HL-60 (cell line): Measurements from ENCODE around the gene GIMAP1.
A peak's percentile ranks its signal among the peaks of the same experiment; 100 is the strongest.
"Not testable (repeated sequence)": the region's sequence is repeated elsewhere in the genome, so short reads cannot be mapped to it uniquely, and the experiment has no call there.

Experiments used
- DNase-seq, 2 experiments: peaks; one replicate each; pipeline ENCODE4 v3.0.0-alpha.2; 2010 to 2020; ENCODE audit warnings: low read depth in 1 of 2, low spot score in 1 of 2
- H3K27ac ChIP-seq: fragments of 250-450 bp; sonication (Bioruptor Pico); replicated peaks from 2 replicates; pipeline ENCODE4 v1.5.1; 2020; ENCODE audit warnings: mild to moderate bottlenecking, moderate library complexity
- H3K27me3 ChIP-seq: fragments of 250-450 bp; sonication (Bioruptor Pico); 2 replicates; pipeline ENCODE4 v1.5.1; 2021; ENCODE audit warnings: mild to moderate bottlenecking, moderate library complexity; ENCODE audit not compliant: insufficient read depth, poor library complexity, severe bottlenecking
- H3K4me3 ChIP-seq: replicated peaks from 2 replicates; pipeline ENCODE4 v1.5.1; 2011; ENCODE audit warnings: mild to moderate bottlenecking, control low read depth, low read length; ENCODE audit not compliant: insufficient read depth
- GABPA ChIP-seq: IDR thresholded peaks from 2 replicates; pipeline ENCODE4 v1.6.1; 2012; ENCODE audit warnings: low read depth
- POLR2AphosphoS5 ChIP-seq: IDR thresholded peaks from 2 replicates; pipeline ENCODE4 v1.6.1; 2012; ENCODE audit warnings: low read depth
- SPI1 ChIP-seq: IDR thresholded peaks from 2 replicates; pipeline ENCODE4 v1.6.1; 2012; ENCODE audit warnings: low read depth, mild to moderate bottlenecking, borderline replicate concordance
- TF ChIP-seq, protein P1 (sequence below): IDR thresholded peaks from 2 replicates; pipeline ENCODE4 v1.6.1; 2012; ENCODE audit warnings: low read depth; ENCODE audit not compliant: insufficient replicate concordance
- TF ChIP-seq, protein P2 (sequence below): IDR thresholded peaks from one replicate; pipeline ENCODE4 v1.5.1; 2011; ENCODE audit warnings: low read length, control low read depth, inconsistent platforms; ENCODE audit not compliant: insufficient read depth

GIMAP1 gene

DNA sequence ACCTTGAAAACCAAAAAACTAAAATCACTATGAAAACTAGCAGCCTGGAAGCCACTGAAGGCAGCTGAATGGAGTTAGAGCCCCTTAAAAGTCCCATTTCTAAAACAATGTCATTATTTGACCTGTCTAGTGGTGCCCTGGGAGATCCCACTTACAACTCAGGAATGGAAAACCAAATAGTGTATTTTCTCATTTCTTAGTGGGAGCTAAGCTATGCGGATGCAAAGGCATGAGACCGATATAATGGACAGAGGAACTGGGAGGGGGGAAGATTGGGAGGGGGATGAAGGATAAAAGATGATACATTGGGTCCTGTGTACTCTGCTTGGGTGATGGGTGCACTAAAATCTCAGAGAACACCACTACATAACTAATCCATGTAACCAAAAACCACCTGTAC is 40.7 kb upstream of the GIMAP1 start:
- TF ChIP-seq SPI1 = no peak
- TF ChIP-seq POLR2AphosphoS5 = no peak
- no peak for TF ChIP-seq GABPA
- TF ChIP-seq, protein P1, sequence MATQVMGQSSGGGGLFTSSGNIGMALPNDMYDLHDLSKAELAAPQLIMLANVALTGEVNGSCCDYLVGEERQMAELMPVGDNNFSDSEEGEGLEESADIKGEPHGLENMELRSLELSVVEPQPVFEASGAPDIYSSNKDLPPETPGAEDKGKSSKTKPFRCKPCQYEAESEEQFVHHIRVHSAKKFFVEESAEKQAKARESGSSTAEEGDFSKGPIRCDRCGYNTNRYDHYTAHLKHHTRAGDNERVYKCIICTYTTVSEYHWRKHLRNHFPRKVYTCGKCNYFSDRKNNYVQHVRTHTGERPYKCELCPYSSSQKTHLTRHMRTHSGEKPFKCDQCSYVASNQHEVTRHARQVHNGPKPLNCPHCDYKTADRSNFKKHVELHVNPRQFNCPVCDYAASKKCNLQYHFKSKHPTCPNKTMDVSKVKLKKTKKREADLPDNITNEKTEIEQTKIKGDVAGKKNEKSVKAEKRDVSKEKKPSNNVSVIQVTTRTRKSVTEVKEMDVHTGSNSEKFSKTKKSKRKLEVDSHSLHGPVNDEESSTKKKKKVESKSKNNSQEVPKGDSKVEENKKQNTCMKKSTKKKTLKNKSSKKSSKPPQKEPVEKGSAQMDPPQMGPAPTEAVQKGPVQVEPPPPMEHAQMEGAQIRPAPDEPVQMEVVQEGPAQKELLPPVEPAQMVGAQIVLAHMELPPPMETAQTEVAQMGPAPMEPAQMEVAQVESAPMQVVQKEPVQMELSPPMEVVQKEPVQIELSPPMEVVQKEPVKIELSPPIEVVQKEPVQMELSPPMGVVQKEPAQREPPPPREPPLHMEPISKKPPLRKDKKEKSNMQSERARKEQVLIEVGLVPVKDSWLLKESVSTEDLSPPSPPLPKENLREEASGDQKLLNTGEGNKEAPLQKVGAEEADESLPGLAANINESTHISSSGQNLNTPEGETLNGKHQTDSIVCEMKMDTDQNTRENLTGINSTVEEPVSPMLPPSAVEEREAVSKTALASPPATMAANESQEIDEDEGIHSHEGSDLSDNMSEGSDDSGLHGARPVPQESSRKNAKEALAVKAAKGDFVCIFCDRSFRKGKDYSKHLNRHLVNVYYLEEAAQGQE = no peak
- TF ChIP-seq, protein P2, sequence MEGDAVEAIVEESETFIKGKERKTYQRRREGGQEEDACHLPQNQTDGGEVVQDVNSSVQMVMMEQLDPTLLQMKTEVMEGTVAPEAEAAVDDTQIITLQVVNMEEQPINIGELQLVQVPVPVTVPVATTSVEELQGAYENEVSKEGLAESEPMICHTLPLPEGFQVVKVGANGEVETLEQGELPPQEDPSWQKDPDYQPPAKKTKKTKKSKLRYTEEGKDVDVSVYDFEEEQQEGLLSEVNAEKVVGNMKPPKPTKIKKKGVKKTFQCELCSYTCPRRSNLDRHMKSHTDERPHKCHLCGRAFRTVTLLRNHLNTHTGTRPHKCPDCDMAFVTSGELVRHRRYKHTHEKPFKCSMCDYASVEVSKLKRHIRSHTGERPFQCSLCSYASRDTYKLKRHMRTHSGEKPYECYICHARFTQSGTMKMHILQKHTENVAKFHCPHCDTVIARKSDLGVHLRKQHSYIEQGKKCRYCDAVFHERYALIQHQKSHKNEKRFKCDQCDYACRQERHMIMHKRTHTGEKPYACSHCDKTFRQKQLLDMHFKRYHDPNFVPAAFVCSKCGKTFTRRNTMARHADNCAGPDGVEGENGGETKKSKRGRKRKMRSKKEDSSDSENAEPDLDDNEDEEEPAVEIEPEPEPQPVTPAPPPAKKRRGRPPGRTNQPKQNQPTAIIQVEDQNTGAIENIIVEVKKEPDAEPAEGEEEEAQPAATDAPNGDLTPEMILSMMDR = no peak
- Histone ChIP-seq H3K27me3 (no peaks in the 10 kb centered on the region), H3K27ac (no peak overlapping the region), H3K4me3 (no peak overlapping the region)
- no peak for DNase-seq

DNA sequence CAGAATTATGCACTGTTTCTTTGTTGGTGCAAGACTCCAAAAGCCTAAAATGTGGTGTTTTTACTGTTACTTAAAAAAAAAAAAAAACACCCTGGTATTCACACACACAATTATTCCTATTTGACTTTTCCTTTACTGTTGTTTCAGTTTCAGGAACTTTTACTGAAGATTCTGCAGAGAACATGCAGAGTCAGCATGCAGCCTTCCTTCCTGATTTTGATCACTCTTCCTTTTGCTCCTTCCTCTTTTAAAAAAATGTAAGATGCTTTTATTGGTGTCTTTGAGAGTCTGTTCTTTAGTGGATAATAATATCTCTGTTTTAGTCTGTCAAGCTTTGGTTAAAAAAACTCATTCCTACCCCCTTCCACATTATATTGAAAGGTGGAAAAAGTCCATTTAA is 40.1 kb upstream of the GIMAP1 start:
- TF ChIP-seq SPI1 = peak; percentile 36; the same call in 1 of the 2 replicates
- not testable (repeated sequence) for DNase-seq, H3K4me3 ChIP-seq, H3K27ac ChIP-seq, H3K27me3 ChIP-seq

DNA sequence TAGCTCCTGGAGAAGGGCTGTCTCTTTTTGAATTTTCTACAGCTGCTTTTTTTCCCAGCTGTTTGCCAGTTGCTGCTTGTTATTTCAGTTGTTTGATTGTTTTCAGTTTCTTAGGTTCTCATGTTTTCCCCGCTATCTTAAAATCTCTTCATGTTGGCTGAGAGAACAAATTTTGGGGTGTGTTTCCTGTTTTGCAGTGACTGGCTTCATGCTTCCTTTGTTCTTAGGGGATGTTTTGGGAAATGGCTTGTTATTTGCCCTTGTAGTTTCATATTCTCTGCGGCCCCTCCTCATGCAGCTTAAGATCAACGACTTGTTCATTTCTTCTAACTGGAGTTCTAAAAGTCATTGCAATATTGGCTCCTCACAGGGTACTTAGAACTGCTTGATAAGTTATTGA is 39.6 kb upstream of the GIMAP1 start:
- not testable (repeated sequence) for H3K4me3 ChIP-seq, H3K27me3 ChIP-seq, H3K27ac ChIP-seq, DNase-seq

DNA sequence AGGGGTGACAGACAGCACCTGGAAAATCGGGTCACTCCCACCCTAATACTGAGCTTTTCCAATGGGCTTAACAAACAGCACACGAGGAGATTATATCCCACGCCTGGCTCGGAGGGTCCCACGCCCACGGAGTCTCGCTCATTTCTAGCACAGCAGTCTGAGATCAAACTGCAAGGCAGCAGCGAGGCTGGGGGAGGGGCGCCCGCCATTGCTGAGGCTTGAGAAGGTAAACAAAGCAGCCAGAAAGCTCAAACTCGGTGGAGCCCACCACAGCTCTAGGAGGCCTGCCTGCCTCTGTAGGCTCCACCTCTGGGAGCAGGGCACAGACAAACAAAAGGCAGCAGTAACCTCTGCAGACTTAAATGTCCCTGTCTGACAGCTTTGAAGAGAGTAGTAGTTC is 37.8 kb upstream of the GIMAP1 start:
- DNase-seq, H3K4me3 ChIP-seq, H3K27ac ChIP-seq, H3K27me3 ChIP-seq: not testable (repeated sequence)

DNA sequence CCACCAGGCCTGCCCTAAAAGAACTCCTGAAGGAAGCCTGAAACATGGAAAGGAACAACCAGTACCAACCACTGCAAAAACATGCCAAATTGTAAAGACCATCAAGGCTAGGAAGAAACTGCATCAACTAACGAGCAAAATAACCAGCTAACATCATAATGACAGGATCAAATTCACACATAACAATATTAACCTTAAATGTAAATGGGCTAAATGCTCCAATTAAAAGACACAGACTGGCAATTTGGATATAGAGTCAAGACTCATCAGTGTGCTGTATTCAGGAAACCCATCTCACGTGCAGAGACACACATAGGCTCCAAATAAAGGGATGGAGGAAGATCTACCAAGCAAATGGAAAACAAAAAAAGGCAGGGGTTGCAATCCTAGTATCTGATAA is 36.0 kb upstream of the GIMAP1 start:
- DNase-seq, H3K4me3 ChIP-seq, H3K27ac ChIP-seq, H3K27me3 ChIP-seq: not testable (repeated sequence)

DNA sequence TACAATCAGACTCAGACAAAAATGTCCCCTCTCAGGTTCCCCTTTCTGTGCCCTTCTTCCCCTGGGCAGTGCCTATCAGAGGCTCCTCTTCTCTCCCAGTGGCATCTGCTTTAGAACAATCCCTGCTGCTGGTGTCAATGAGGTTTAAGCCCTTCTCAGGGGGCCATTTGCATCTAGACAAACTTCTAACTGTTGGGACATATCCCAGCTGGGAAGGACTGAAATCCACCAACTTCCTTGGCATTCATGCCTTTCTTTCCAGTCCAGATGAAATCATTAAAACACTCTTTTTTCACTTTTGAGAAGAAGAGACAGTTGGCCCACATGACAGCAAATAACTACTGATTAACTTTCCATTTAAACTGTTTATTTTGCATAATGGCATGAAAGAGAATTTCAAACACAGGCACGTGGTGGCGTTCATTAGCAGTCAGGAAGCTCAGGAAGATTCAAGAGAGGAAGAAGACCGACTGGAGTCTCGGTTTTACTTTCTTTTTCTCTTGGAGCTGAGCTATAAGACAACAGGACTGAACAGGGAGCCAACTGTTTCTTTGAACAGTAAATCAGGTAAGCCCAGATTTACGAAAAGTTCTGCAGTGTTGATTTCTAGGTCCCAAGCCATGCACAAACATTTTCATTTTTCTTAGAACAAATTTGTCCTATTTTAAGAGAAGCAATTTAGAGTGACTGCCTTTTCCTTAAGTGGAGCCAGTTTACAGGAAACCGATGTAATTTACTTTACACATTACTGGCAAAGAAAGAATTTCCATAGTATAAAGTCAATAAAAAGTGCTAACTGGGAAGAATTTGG is 31.0 kb upstream of the GIMAP1 start, which contains the start of gene GIMAP2:
Gene GIMAP2 (plus strand): TSS at position 488 of the 811 bp plus-strand sequence. CDS start 1,354 bp downstream, outside the sequence.
- H3K27me3 ChIP-seq = no peaks in the 10 kb centered on the region
- TF ChIP-seq, protein P1 = no peak
- TF ChIP-seq POLR2AphosphoS5 (peak; percentile 36; the same call in 1 of the 2 replicates), GABPA (no peak), SPI1 (no peak)
- TF ChIP-seq, protein P2 = no peak
- H3K4me3 ChIP-seq = peak within 1 kb of the TSS; percentile 48
- peak; percentile 37 to 50 for DNase-seq
- peak within 1 kb of the TSS; percentile 74 for H3K27ac ChIP-seq
